Panc1 (cell line): ENCODE measurements around the gene CLHC1.
"Not testable (repeated sequence)": the region's sequence is repeated elsewhere in the genome, so short reads cannot be mapped to it uniquely, and the experiment has no call there.

ENCODE experiments used
- POLR2AphosphoS5 ChIP-seq: IDR thresholded peaks from 2 replicates; pipeline ENCODE4 v1.6.1; 2012; ENCODE audit warnings: mild to moderate bottlenecking, low read depth, low read length, moderate library complexity
- SIN3A ChIP-seq: IDR thresholded peaks from 2 replicates; pipeline ENCODE4 v1.6.1; 2012; ENCODE audit warnings: low read depth, mild to moderate bottlenecking, low read length, moderate library complexity, borderline replicate concordance; ENCODE audit not compliant: insufficient read depth
- TCF7L2 ChIP-seq: IDR thresholded peaks from 2 replicates; pipeline ENCODE4 v1.6.1; 2011; ENCODE audit warnings: mild to moderate bottlenecking, low read depth, low read length, inconsistent platforms
- TF ChIP-seq, protein P1 (sequence below): fragments of 450-650 bp; IDR thresholded peaks from 2 replicates; pipeline ENCODE4 v1.5.1; 2017; ENCODE audit warnings: mild to moderate bottlenecking
- TF ChIP-seq, protein P2 (sequence below), 2 experiments: IDR thresholded peaks; 2 replicates each; pipeline ENCODE4 v1.6.1; 2011 to 2012; ENCODE audit warnings: low read depth in 2 of 2, control low read depth in 1 of 2, low read length in 1 of 2, mild to moderate bottlenecking in 1 of 2, moderate library complexity in 1 of 2; ENCODE audit not compliant: insufficient read depth in 1 of 2

DNA sequence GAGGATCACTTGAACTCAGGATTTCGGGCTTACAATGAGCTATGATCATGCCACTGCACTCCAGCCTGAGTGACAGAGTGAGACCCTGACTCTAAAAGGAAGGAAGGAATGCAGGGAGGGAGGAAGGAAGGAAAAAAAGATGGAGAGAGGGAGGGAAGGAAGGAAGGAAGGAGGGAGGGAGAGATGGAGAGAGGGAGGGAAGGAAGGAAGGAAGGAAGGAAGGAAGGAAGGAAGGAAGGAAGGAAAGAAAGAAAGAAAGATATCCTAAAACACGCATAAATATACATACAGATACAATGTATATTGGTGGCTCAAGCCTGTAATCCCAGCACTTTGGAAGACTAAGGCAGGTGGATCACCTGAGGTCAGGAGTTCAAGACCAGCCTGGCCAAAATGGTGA lies 42.3 kb upstream of the CLHC1 start:
- TF ChIP-seq, protein P1, sequence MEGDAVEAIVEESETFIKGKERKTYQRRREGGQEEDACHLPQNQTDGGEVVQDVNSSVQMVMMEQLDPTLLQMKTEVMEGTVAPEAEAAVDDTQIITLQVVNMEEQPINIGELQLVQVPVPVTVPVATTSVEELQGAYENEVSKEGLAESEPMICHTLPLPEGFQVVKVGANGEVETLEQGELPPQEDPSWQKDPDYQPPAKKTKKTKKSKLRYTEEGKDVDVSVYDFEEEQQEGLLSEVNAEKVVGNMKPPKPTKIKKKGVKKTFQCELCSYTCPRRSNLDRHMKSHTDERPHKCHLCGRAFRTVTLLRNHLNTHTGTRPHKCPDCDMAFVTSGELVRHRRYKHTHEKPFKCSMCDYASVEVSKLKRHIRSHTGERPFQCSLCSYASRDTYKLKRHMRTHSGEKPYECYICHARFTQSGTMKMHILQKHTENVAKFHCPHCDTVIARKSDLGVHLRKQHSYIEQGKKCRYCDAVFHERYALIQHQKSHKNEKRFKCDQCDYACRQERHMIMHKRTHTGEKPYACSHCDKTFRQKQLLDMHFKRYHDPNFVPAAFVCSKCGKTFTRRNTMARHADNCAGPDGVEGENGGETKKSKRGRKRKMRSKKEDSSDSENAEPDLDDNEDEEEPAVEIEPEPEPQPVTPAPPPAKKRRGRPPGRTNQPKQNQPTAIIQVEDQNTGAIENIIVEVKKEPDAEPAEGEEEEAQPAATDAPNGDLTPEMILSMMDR, result not testable (repeated sequence)
- TF ChIP-seq, protein P2, sequence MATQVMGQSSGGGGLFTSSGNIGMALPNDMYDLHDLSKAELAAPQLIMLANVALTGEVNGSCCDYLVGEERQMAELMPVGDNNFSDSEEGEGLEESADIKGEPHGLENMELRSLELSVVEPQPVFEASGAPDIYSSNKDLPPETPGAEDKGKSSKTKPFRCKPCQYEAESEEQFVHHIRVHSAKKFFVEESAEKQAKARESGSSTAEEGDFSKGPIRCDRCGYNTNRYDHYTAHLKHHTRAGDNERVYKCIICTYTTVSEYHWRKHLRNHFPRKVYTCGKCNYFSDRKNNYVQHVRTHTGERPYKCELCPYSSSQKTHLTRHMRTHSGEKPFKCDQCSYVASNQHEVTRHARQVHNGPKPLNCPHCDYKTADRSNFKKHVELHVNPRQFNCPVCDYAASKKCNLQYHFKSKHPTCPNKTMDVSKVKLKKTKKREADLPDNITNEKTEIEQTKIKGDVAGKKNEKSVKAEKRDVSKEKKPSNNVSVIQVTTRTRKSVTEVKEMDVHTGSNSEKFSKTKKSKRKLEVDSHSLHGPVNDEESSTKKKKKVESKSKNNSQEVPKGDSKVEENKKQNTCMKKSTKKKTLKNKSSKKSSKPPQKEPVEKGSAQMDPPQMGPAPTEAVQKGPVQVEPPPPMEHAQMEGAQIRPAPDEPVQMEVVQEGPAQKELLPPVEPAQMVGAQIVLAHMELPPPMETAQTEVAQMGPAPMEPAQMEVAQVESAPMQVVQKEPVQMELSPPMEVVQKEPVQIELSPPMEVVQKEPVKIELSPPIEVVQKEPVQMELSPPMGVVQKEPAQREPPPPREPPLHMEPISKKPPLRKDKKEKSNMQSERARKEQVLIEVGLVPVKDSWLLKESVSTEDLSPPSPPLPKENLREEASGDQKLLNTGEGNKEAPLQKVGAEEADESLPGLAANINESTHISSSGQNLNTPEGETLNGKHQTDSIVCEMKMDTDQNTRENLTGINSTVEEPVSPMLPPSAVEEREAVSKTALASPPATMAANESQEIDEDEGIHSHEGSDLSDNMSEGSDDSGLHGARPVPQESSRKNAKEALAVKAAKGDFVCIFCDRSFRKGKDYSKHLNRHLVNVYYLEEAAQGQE (IDR thresholded peaks at IDR 0.05; ENCODE audit: insufficient read depth in 1 of 2, low read depth in 2 of 2, low read length in 1 of 2), result not testable (repeated sequence)
- TF ChIP-seq POLR2AphosphoS5, SIN3A, TCF7L2: not testable (repeated sequence)
